HCT116 (cell line): ENCODE data around the gene PRKCH. TPM values are rescaled to one million over a fixed set of nuclear protein-coding genes. Genes with fewer than 3 reads are reported as not detected.
A peak's percentile ranks its signal among the peaks of the same experiment; 100 is the strongest.

Source experiments
- ATAC-seq: fragments of 200-7000 bp; cut with Tn5 transposase; 2 replicates; pipeline ENCODE4 v1.9.1; 2020; ENCODE audit warnings: mild to moderate bottlenecking, moderate library complexity
- BruUV-seq: library from RNA; stranded (reverse); fragments of 400-500 nt; replicated peaks from 2 replicates; lab custom pipeline; 2021; lab: Mats Ljungman, UMichigan
- CTCF ChIA-PET: fragments of 300-600 bp; sonication (Branson Sonifier 250); formaldehyde crosslinking; loops from one replicate; lab custom pipeline; 2021; ENCODE audit warnings: antibody characterized with exemption; lab: Charles Lee
- POLR2A ChIA-PET: fragments of 300-600, 350-600 bp; sonication (Branson Sonifier 250); formaldehyde crosslinking; loops from one replicate; lab custom pipeline; 2021; ENCODE audit warnings: antibody characterized with exemption; lab: Charles Lee
- RAD21 ChIA-PET, 2 experiments: fragments of 300-600 bp; sonication (Branson Sonifier 250); formaldehyde crosslinking; loops; one replicate each; lab custom pipeline; 2023; ENCODE audit warnings: low total read pairs in 2 of 2; ENCODE audit not compliant: uncharacterized antibody in 2 of 2, unreplicated experiment in 2 of 2, low non-redundant PET in 1 of 2; lab: Charles Lee
- DNase-seq: peaks from one replicate; pipeline ENCODE4 v3.0.0-alpha.2; 2010; ENCODE audit warnings: low read depth, low spot score
- H2AFZ ChIP-seq: fragments of 200-600 bp; shearing (Covaris generic), sonication (generic); 2 replicates; pipeline ENCODE4 v1.6.1; 2017; ENCODE audit warnings: low read depth, mixed run types, mixed read lengths, antibody characterized with exemption, low read length; ENCODE audit not compliant: poor library complexity, severe bottlenecking
- H3K27ac ChIP-seq: 2 replicates; pipeline ENCODE4 v1.5.1; 2012; ENCODE audit warnings: low read depth, low read length
- H3K27me3 ChIP-seq: fragments of 200-600 bp; sonication (generic); 2 replicates; pipeline ENCODE4 v1.6.1; 2016; ENCODE audit warnings: mixed run types, low read length, mixed read lengths; ENCODE audit not compliant: insufficient read depth
- H3K36me3 ChIP-seq, 2 experiments: fragments of 200-500 bp in 1 of 2; fragments of 200-600 bp in 1 of 2; sonication (Bioruptor generic) in 1 of 2; sonication (generic) in 1 of 2; 2 replicates each; pipeline versions ENCODE4 v1.5.1 to v1.6.1; 2014 to 2016; ENCODE audit warnings: low read length in 2 of 2, inconsistent platforms in 1 of 2, mixed read lengths in 1 of 2, mixed run types in 1 of 2; ENCODE audit not compliant: insufficient read depth in 2 of 2, control insufficient read depth in 1 of 2
- H3K4me1 ChIP-seq, 2 experiments: fragments of 200-600 bp in 1 of 2; sonication (generic) in 1 of 2; 2 replicates each; pipeline versions ENCODE4 v1.5.1 to v1.6.1; 2012 to 2017; ENCODE audit warnings: low read length in 2 of 2, inconsistent platforms in 1 of 2, mild to moderate bottlenecking in 1 of 2, mixed read lengths in 1 of 2, mixed run types in 1 of 2, moderate library complexity in 1 of 2; ENCODE audit not compliant: insufficient read depth in 2 of 2, control insufficient read depth in 1 of 2
- H3K4me2 ChIP-seq: fragments of 200-600 bp; sonication (generic); 2 replicates; pipeline ENCODE4 v1.6.1; 2017; ENCODE audit warnings: mixed run types, low read length, mixed read lengths
- H3K4me3 ChIP-seq, 2 experiments: fragments of 200-600 bp in 1 of 2; sonication (generic) in 1 of 2; replicated peaks in 1 of 2; 2 replicates each; pipeline ENCODE4 v1.5.1; 2011 to 2016; ENCODE audit warnings: low read length in 2 of 2, control low read depth in 1 of 2, low read depth in 1 of 2, mild to moderate bottlenecking in 1 of 2, mixed read lengths in 1 of 2, mixed run types in 1 of 2
- H3K79me2 ChIP-seq: fragments of 200-600 bp; sonication (generic); 2 replicates; pipeline ENCODE4 v1.6.1; 2017; ENCODE audit warnings: mild to moderate bottlenecking, mixed run types, low read length, moderate library complexity, mixed read lengths; ENCODE audit not compliant: insufficient read depth
- H3K9ac ChIP-seq: fragments of 200-600 bp; sonication (generic); 2 replicates; pipeline ENCODE4 v1.6.1; 2016; ENCODE audit warnings: low read length, mixed read lengths
- H3K9me2 ChIP-seq: fragments of 200-600 bp; sonication (generic), shearing (Covaris generic); 2 replicates; pipeline ENCODE4 v1.6.1; 2017; ENCODE audit warnings: mixed run types, mild to moderate bottlenecking, moderate library complexity; ENCODE audit not compliant: insufficient read depth
- H3K9me3 ChIP-seq, 2 experiments: fragments of 200-500 bp in 1 of 2; fragments of 200-600 bp in 1 of 2; sonication (Bioruptor generic) in 1 of 2; sonication (generic) in 1 of 2; 2 replicates each; pipeline ENCODE4 v1.6.1; 2014 to 2017; ENCODE audit warnings: low read length in 2 of 2, mixed read lengths in 2 of 2, inconsistent platforms in 1 of 2, low read depth in 1 of 2, mild to moderate bottlenecking in 1 of 2, mixed run types in 1 of 2, moderate library complexity in 1 of 2; ENCODE audit not compliant: control insufficient read depth in 1 of 2, insufficient read depth in 1 of 2
- H4K20me1 ChIP-seq: fragments of 200-600 bp; sonication (generic), shearing (Covaris generic); 2 replicates; pipeline ENCODE4 v1.6.1; 2017; ENCODE audit warnings: mixed run types, mild to moderate bottlenecking, moderate library complexity; ENCODE audit not compliant: insufficient read depth
- CBX3 ChIP-seq: IDR thresholded peaks from 2 replicates; pipeline ENCODE4 v1.6.1; 2012; ENCODE audit warnings: low read depth
- EZH2phosphoT487 ChIP-seq: fragments of 200-600 bp; IDR thresholded peaks from 2 replicates; pipeline ENCODE4 v1.6.1; 2018; ENCODE audit warnings: antibody characterized with exemption, borderline replicate concordance
- FOSL1 ChIP-seq: IDR thresholded peaks from 2 replicates; pipeline ENCODE4 v1.6.1; 2012; ENCODE audit warnings: low read depth
- POLR2AphosphoS5 ChIP-seq: IDR thresholded peaks from 2 replicates; pipeline ENCODE4 v1.6.1; 2011; ENCODE audit warnings: mild to moderate bottlenecking, low read depth, low read length, moderate library complexity
- SP1 ChIP-seq: IDR thresholded peaks from 2 replicates; pipeline ENCODE4 v1.6.1; 2012; ENCODE audit warnings: low read depth
- SRF ChIP-seq: IDR thresholded peaks from 2 replicates; pipeline ENCODE4 v1.6.1; 2012; ENCODE audit warnings: low read depth
- YY1 ChIP-seq: IDR thresholded peaks from 2 replicates; pipeline ENCODE4 v1.6.1; 2011; ENCODE audit warnings: low read length, low read depth, moderate library complexity, mild to moderate bottlenecking; ENCODE audit not compliant: insufficient replicate concordance; ENCODE audit errors: extremely low read depth
- intact Hi-C: fragments of 100-400 bp; cut with micrococcal nuclease; formaldehyde crosslinking; loops from 2 replicates; pipeline ENCODE4 v1.10.0; 2022
- total RNA-seq: library from RNA; stranded (reverse); gene quantifications from one replicate; pipeline ENCODE4 v1.2.1, GENCODE V29; 2021; ENCODE audit not compliant: unreplicated experiment

Gene PRKCH
- total RNA-seq, 1 experiment from 2014 or later, result 16.6 TPM

GRCh38 chr14:61284001-61284400 is 37.4 kb upstream of the PRKCH start:
- ChIA-PET POLR2A (no interaction called here), CTCF (interaction anchor here (2.1 to 2.5 kb wide), 2 partner anchors 13 to 15 kb away, joined by 7 to 9 read pairs; no protein-coding TSS in a partner anchor), RAD21 (no interaction called here)
- no peak for TF ChIP-seq POLR2AphosphoS5
- TF ChIP-seq SP1, result no peak
- TF ChIP-seq YY1, result no peak
- no peak for TF ChIP-seq FOSL1
- H3K9me3 ChIP-seq, result no peaks in the 10 kb centered on the region; a peak in 1 of 4 replicates
- no peak for ATAC-seq
- H3K79me2 ChIP-seq, result no peaks in the 10 kb centered on the region
- H2AFZ ChIP-seq, result no peak overlapping the region
- no peak overlapping the region for H3K27ac ChIP-seq
- H3K4me2 ChIP-seq, result no peak overlapping the region
- intact Hi-C loops, result no loop called here
- peaks cover 0 to 9% of the 10 kb centered on the region in 2 experiments; a peak in 1 of 4 replicates for H3K4me1 ChIP-seq
- H3K9ac ChIP-seq, result no peak overlapping the region
- no peaks in the 10 kb centered on the region for H4K20me1 ChIP-seq
- no peaks in the 10 kb centered on the region for H3K27me3 ChIP-seq
- DNase-seq, result no peak
- H3K4me3 ChIP-seq, result no peak overlapping the region
- H3K9me2 ChIP-seq, result no peaks in the 10 kb centered on the region
- no TSS peak for BruUV-seq
- H3K36me3 ChIP-seq, result no peaks in the 10 kb centered on the region

GRCh38 chr14:61285364-61285763 is 36.0 kb upstream of the PRKCH start:
- Histone ChIP-seq H3K9me3 (no peaks in the 10 kb centered on the region; a peak in 1 of 4 replicates), H2AFZ (peak overlapping the region; percentile 80), H3K4me2 (no peak overlapping the region), H3K4me3 (no peak overlapping the region), H3K9ac (no peak overlapping the region), H3K79me2 (no peaks in the 10 kb centered on the region), H3K36me3 (no peaks in the 10 kb centered on the region), H3K27me3 (no peaks in the 10 kb centered on the region), H3K27ac (no peak overlapping the region), H3K9me2 (no peaks in the 10 kb centered on the region), H4K20me1 (no peaks in the 10 kb centered on the region), H3K4me1 (peaks cover 0 to 9% of the 10 kb centered on the region in 2 experiments; a peak in 1 of 4 replicates)
- intact Hi-C loops, result no loop called here
- ChIA-PET CTCF (interaction anchor here (0.6 to 2.1 kb wide), 7 partner anchors 8 to 954 kb away, joined by 3 to 9 read pairs (median 3); no protein-coding TSS in a partner anchor), RAD21 (interaction anchor here in 1 of 2 experiments (0.7 kb wide), 1 partner anchor 17 kb away, joined by 3 read pairs; no protein-coding TSS in a partner anchor), POLR2A (no interaction called here)
- DNase-seq (no peak), ATAC-seq (no peak)
- BruUV-seq, result no TSS peak
- no peak for TF ChIP-seq EZH2phosphoT487
- no peak for TF ChIP-seq SRF
- TF ChIP-seq CBX3, result no peak
